K562 (cell line): Measurements from ENCODE around the gene EBNA1BP2. TPM values are rescaled to one million over a fixed set of nuclear protein-coding genes. Genes with fewer than 3 reads are reported as not detected.

ENCODE experiments used
- ARID2 ChIP-seq: fragments of 450-650 bp; IDR thresholded peaks from 2 replicates; pipeline ENCODE4 v1.6.1; 2017; ENCODE audit warnings: antibody characterized with exemption, mild to moderate bottlenecking
- ATF1 ChIP-seq, 2 experiments: fragments of 450-650 bp in 1 of 2; IDR thresholded peaks; 2 replicates each; pipeline ENCODE4 v1.6.1; 2016; ENCODE audit warnings: missing compliant biosample characterization in 1 of 2, missing genetic modification characterization in 1 of 2
- BRD4 ChIP-seq: fragments of 200-600 bp; sonication (generic); IDR thresholded peaks from 2 replicates; pipeline ENCODE4 v1.6.1; 2017; ENCODE audit warnings: inconsistent platforms
- CBX1 ChIP-seq: sonication (generic); IDR thresholded peaks from 2 replicates; pipeline ENCODE4 v1.6.1; 2016; ENCODE audit warnings: antibody characterized with exemption, low read depth, mild to moderate bottlenecking
- CC2D1A ChIP-seq: fragments of 450-650 bp; IDR thresholded peaks from 2 replicates; pipeline ENCODE4 v1.6.1; 2017; ENCODE audit warnings: mild to moderate bottlenecking
- CREBBP ChIP-seq: IDR thresholded peaks from one replicate; pipeline ENCODE4 v1.6.1; 2012; ENCODE audit warnings: low read depth, mild to moderate bottlenecking, control low read depth, inconsistent platforms, low read length
- CREM ChIP-seq: IDR thresholded peaks from 2 replicates; pipeline ENCODE4 v1.6.1; 2014; ENCODE audit warnings: antibody characterized with exemption, low read depth
- CXXC5 ChIP-seq: fragments of 250-450 bp; sonication (Bioruptor Pico); IDR thresholded peaks from 2 replicates; pipeline ENCODE4 v1.8.0; 2022; ENCODE audit warnings: inconsistent platforms, mild to moderate bottlenecking, moderate library complexity
- ESRRB ChIP-seq: fragments of 250-450 bp; sonication (Bioruptor Pico); IDR thresholded peaks from 2 replicates; pipeline ENCODE4 v1.5.0; 2020; ENCODE audit warnings: mild to moderate bottlenecking, moderate library complexity, borderline replicate concordance
- FOXO4 ChIP-seq: fragments of 450-650 bp; formaldehyde crosslinking; IDR thresholded peaks from 2 replicates; pipeline ENCODE4 v1.4.0; 2020; ENCODE audit warnings: mild to moderate bottlenecking, moderate library complexity
- GABPA ChIP-seq: fragments of 200-800 bp; sonication (Bioruptor generic); conservative IDR thresholded peaks from 2 replicates; pipeline ENCODE4 v1.6.1; 2016; ENCODE audit warnings: low read depth, missing genetic modification characterization, missing compliant biosample characterization
- GTF3C2 ChIP-seq: IDR thresholded peaks from 3 replicates; pipeline ENCODE4 v1.6.1; 2011; ENCODE audit warnings: borderline replicate concordance, mild to moderate bottlenecking, moderate library complexity; ENCODE audit not compliant: insufficient read length; ENCODE audit errors: extremely low read depth
- MTA3 ChIP-seq: fragments of 450-650 bp; formaldehyde crosslinking; IDR thresholded peaks from 2 replicates; pipeline ENCODE4 v1.6.1; 2017; ENCODE audit warnings: mild to moderate bottlenecking, borderline replicate concordance
- NONO ChIP-seq, 2 experiments: fragments of 200-400 bp in 1 of 2; fragments of 450-650 bp in 1 of 2; formaldehyde crosslinking in 1 of 2; IDR thresholded peaks; 2 replicates each; pipeline ENCODE4 v1.6.1; 2017; ENCODE audit warnings: low read depth in 2 of 2, mild to moderate bottlenecking in 2 of 2, moderate library complexity in 2 of 2, low read length in 1 of 2
- RBM14 ChIP-seq: fragments of 200-400 bp; formaldehyde crosslinking; IDR thresholded peaks from 2 replicates; pipeline ENCODE4 v1.6.1; 2018; ENCODE audit warnings: low read depth, mild to moderate bottlenecking, low read length, moderate library complexity, borderline replicate concordance; ENCODE audit not compliant: insufficient read depth
- RHOXF2B ChIP-seq: fragments of 250-450 bp; sonication (Bioruptor Pico); conservative IDR thresholded peaks from 2 replicates; pipeline ENCODE4 v1.5.1; 2021
- SIN3B ChIP-seq: fragments of 450-650 bp; IDR thresholded peaks from 2 replicates; pipeline ENCODE4 v1.6.1; 2017; ENCODE audit warnings: low read depth, mild to moderate bottlenecking, moderate library complexity
- TCF7L2 ChIP-seq: fragments of 150-350 bp; IDR thresholded peaks from 2 replicates; pipeline ENCODE4 v1.6.1; 2016; ENCODE audit warnings: low read depth, mild to moderate bottlenecking, low read length, moderate library complexity
- U2AF1 ChIP-seq: fragments of 200-400 bp; formaldehyde crosslinking; optimal IDR thresholded peaks from 2 replicates; pipeline ENCODE3; 2017; ENCODE audit warnings: mild to moderate bottlenecking, low read depth, low read length, moderate library complexity
- VEZF1 ChIP-seq: fragments of 200-800 bp; sonication (Bioruptor generic); IDR thresholded peaks from 2 replicates; pipeline ENCODE4 v1.6.1; 2017; ENCODE audit warnings: missing genetic modification characterization, missing compliant biosample characterization
- ZC3H4 ChIP-seq: sonication (generic); formaldehyde crosslinking; IDR thresholded peaks from 2 replicates; pipeline ENCODE4 v1.9.0; 2021; ENCODE audit warnings: missing genetic modification reagents, borderline replicate concordance
- ZNF143 ChIP-seq: sonication (generic); formaldehyde crosslinking; IDR thresholded peaks from 2 replicates; pipeline ENCODE4 v1.9.0; 2022; ENCODE audit warnings: mild to moderate bottlenecking, missing genetic modification reagents
- ZNF197 ChIP-seq: fragments of 200-800 bp; sonication (Bioruptor generic); IDR thresholded peaks from 2 replicates; pipeline ENCODE4 v1.6.1; 2016; ENCODE audit warnings: low read depth, missing genetic modification characterization, missing compliant biosample characterization
- ZNF589 ChIP-seq: fragments of 200-800 bp; sonication (Bioruptor generic); IDR thresholded peaks from 2 replicates; pipeline ENCODE4 v1.6.1; 2016; ENCODE audit warnings: low read depth, missing genetic modification characterization, missing compliant biosample characterization
- polyA plus RNA-seq, 8 experiments: library from polyadenylated mRNA; depleted of rRNA in 4 of 8; stranded (reverse) in 5 of 8; unstranded in 3 of 8; fragments of >200 nt; fragmentation: Nextera tagmentation in 2 of 8; fragmentation: Illumina TruSeq in 1 of 8; extraction: Ambion mirVana in 2 of 8; extraction: Trizol in 1 of 8; gene quantifications; 2 replicates each; pipeline versions ENCODE4 v1.2.1 to v1.2.3, GENCODE V29; 2011 to 2014; ENCODE audit warnings: inconsistent platforms in 1 of 8, missing spikeins in 1 of 8
- total RNA-seq, 7 experiments: library from RNA; depleted of rRNA in 6 of 7; stranded (reverse); fragments of >200 nt in 6 of 7; fragmentation: Illumina TruSeq in 2 of 7; extraction: Trizol in 2 of 7; gene quantifications; 2 replicates each; pipeline versions ENCODE4 v1.2.1 to v1.2.3, GENCODE V29; 2011 to 2021; ENCODE audit warnings: low replicate concordance in 1 of 7

EBNA1BP2 gene
- total and polyA plus RNA-seq, 9 of the 15 experiments (the other 6 are each of a cell fraction or from before 2014, with no cell fraction given): 95.2 to 349 (median 249) TPM

- no peak for TF ChIP-seq ATF1 (CRISPR knock-in tag; IDR thresholded peaks at IDR 0.05)
- TF ChIP-seq ATF1 (tag; IDR thresholded peaks at IDR 0.05): peak; percentile 57; the same call in 1 of the 2 replicates
- TF ChIP-seq ARID2: no peak
- peak in 1 of 2 experiments; percentile 99; a peak in 2 of 4 replicates for TF ChIP-seq NONO (IDR thresholded peaks at IDR 0.05; ENCODE audit: low read depth in 2 of 2, low read length in 1 of 2)
- TF ChIP-seq MTA3: peak; percentile 71; the same call in 1 of the 2 replicates
- peak; percentile 39; the same call in 1 of the 2 replicates for TF ChIP-seq CXXC5 (CRISPR knock-in tag)
- TF ChIP-seq GTF3C2: no peak
- TF ChIP-seq RBM14: no peak
- no peak for TF ChIP-seq SIN3B
- no peak for TF ChIP-seq ZC3H4
- TF ChIP-seq CBX1: no peak
- no peak for TF ChIP-seq ZNF197
- no peak for TF ChIP-seq ESRRB
- no peak for TF ChIP-seq FOXO4
- no peak for TF ChIP-seq ZNF589 (CRISPR knock-in tag)
- TF ChIP-seq CREBBP: no peak
- TF ChIP-seq VEZF1 (CRISPR knock-in tag): no peak
- no peak for TF ChIP-seq ZNF143
- TF ChIP-seq RHOXF2B: no peak
- peak; percentile 86 for TF ChIP-seq TCF7L2
- no peak for TF ChIP-seq U2AF1
- TF ChIP-seq CREM: 0 out of 2 replicates have a peak, but pooled peaks have one; percentile 3
- TF ChIP-seq GABPA: no peak
- peak; percentile 35; the same call in 1 of the 2 replicates for TF ChIP-seq CC2D1A
- no peak for TF ChIP-seq BRD4
Measured at GRCh38 chr1:43143441-43143888, 28.6 kb downstream of the EBNA1BP2 start (continued).
